IPS-20b (cell line): ENCODE results near the gene FKBP6.
"Not testable (repeated sequence)": the region's sequence is repeated elsewhere in the genome, so short reads cannot be mapped to it uniquely, and the experiment has no call there.

Source experiments
- H3K27ac ChIP-seq: one replicate; pipeline ENCODE4 v1.5.1; 2013; ENCODE audit warnings: low read length
- H3K27me3 ChIP-seq: 2 replicates; pipeline ENCODE4 v1.6.1; 2013; ENCODE audit warnings: mild to moderate bottlenecking, low read length, inconsistent platforms; ENCODE audit not compliant: insufficient read depth
- H3K36me3 ChIP-seq: 2 replicates; pipeline ENCODE4 v1.6.1; 2013; ENCODE audit warnings: low read depth, mild to moderate bottlenecking, inconsistent platforms, low read length, moderate library complexity; ENCODE audit not compliant: insufficient read depth
- H3K4me1 ChIP-seq: 2 replicates; pipeline ENCODE4 v1.6.1; 2013; ENCODE audit warnings: mild to moderate bottlenecking, control low read depth, inconsistent platforms, low read length, moderate library complexity; ENCODE audit not compliant: insufficient read depth
- H3K4me3 ChIP-seq: 2 replicates; pipeline ENCODE4 v1.5.1; 2013; ENCODE audit warnings: mild to moderate bottlenecking, low read length, inconsistent platforms
- H3K9ac ChIP-seq: 2 replicates; pipeline ENCODE4 v1.6.1; 2013; ENCODE audit warnings: low read depth, mild to moderate bottlenecking, inconsistent platforms, low read length, moderate library complexity
- H3K9me3 ChIP-seq: 2 replicates; pipeline ENCODE4 v1.6.1; 2013; ENCODE audit warnings: mild to moderate bottlenecking, low read depth, low read length, inconsistent platforms; ENCODE audit not compliant: insufficient read depth

Gene FKBP6

GRCh38 chr7:73311421-73311820 is 16.5 kb upstream of the FKBP6 start:
- H3K4me3 ChIP-seq, H3K36me3 ChIP-seq, H3K9me3 ChIP-seq, H3K4me1 ChIP-seq, H3K9ac ChIP-seq, H3K27ac ChIP-seq, H3K27me3 ChIP-seq: not testable (repeated sequence)

- Histone ChIP-seq H3K36me3 (no peaks in the 10 kb centered on the region), H3K9me3 (no peaks in the 10 kb centered on the region), H3K4me3 (no peak overlapping the region)
These were observed 15.0 kb upstream of the FKBP6 start for GRCh38 chr7:73312831-73313520.

GRCh38 chr7:73313521-73313906 is 14.4 kb upstream of the FKBP6 start:
- Histone ChIP-seq H3K9ac (no peak overlapping the region), H3K4me3 (no peak overlapping the region), H3K4me1 (no peaks in the 10 kb centered on the region), H3K36me3 (no peaks in the 10 kb centered on the region), H3K27ac (no peak overlapping the region), H3K27me3 (peaks cover 8% of the 10 kb centered on the region; the same call in 1 of the 2 replicates), H3K9me3 (no peaks in the 10 kb centered on the region)

More at GRCh38 chr7:73312831-73313520, 15.0 kb upstream of the FKBP6 start:
- Histone ChIP-seq H3K9ac (no peak overlapping the region), H3K4me1 (no peaks in the 10 kb centered on the region), H3K27me3 (peaks cover 8% of the 10 kb centered on the region; the same call in 1 of the 2 replicates), H3K27ac (no peak overlapping the region)

DNA sequence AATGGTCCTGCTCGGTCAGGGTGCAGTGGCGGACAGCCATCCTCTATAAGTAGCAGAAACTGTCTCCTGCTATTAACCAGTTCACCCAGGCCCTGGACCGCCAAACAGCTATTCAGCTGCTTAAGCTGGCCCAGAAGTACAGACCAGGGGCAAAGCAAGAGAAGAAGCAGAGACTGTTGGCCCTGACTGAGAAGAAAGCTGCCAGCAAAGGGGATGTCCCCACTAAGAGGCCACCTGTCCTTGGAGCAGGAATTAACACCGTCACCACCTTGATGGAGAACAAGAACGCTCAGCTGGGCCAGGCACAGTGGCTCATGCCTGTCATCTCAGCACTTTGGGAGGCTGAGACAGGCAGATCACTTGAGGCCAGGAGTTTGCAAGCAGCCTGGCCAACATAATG is 13.7 kb upstream of the FKBP6 start:
- peaks cover 6% of the 10 kb centered on the region; the same call in 1 of the 2 replicates for H3K27me3 ChIP-seq
- H3K4me3 ChIP-seq, result no peak overlapping the region
- no peaks in the 10 kb centered on the region for H3K4me1 ChIP-seq
- no peaks in the 10 kb centered on the region for H3K9me3 ChIP-seq
- H3K27ac ChIP-seq, result no peak overlapping the region
- H3K9ac ChIP-seq, result no peak overlapping the region
- H3K36me3 ChIP-seq, result no peaks in the 10 kb centered on the region

DNA sequence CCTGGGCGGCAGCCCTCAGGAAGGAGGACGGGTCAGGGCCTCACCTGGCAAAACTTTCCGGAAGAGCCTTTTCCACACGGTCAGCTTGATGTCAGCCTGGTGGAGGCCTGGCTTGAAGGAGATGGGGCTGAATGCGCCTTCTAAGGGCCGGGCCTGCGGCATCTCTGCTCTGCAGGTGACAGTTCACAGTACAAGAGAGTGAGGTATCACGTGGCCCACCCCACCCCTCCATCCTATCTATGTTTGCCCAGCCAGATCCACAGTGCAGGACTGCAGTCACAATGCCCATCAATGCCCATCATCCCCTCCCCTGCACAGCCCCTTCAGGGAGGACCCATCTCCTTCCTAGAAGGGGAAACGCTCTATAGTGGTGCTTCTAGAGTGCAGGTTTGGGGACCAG is 11.4 kb upstream of the FKBP6 start:
- Histone ChIP-seq H3K4me3 (no peak overlapping the region), H3K9me3 (no peaks in the 10 kb centered on the region), H3K27ac (no peak overlapping the region), H3K36me3 (no peaks in the 10 kb centered on the region), H3K9ac (no peak overlapping the region), H3K27me3 (no peaks in the 10 kb centered on the region), H3K4me1 (no peaks in the 10 kb centered on the region)

- not testable (repeated sequence) for H3K36me3 ChIP-seq, H3K4me1 ChIP-seq, H3K27me3 ChIP-seq, H3K9ac ChIP-seq, H3K27ac ChIP-seq, H3K9me3 ChIP-seq, H3K4me3 ChIP-seq
These were observed 9.2 kb upstream of the FKBP6 start for GRCh38 chr7:73318656-73319204.

GRCh38 chr7:73319541-73319940 is 8.4 kb upstream of the FKBP6 start:
- H3K4me1 ChIP-seq, H3K27me3 ChIP-seq, H3K27ac ChIP-seq, H3K9ac ChIP-seq, H3K36me3 ChIP-seq, H3K9me3 ChIP-seq, H3K4me3 ChIP-seq: not testable (repeated sequence)

DNA sequence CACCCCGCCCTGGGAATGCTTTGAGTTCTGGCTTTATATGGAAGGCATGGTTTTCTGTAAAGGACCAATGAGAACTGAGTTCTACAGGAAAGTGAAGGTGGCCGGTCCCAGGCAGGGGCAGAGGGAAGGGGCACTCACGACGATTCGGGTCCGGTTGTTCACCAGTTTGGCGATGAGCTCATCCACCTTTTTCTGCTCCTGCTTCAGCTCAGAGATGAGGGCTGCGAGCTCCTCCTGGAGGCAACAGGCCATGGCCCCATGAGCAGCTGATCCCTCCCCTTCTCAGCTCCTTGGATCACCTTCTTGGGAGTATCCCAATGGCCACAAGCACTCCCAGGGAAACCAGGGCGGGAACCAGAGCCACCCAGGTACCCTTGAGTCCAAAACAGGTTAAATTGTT is 8.0 kb upstream of the FKBP6 start:
- not testable (repeated sequence) for H3K27ac ChIP-seq, H3K27me3 ChIP-seq, H3K36me3 ChIP-seq, H3K9ac ChIP-seq, H3K9me3 ChIP-seq, H3K4me3 ChIP-seq, H3K4me1 ChIP-seq

- not testable (repeated sequence) for H3K9me3 ChIP-seq, H3K4me3 ChIP-seq, H3K36me3 ChIP-seq, H3K27ac ChIP-seq, H3K4me1 ChIP-seq, H3K27me3 ChIP-seq, H3K9ac ChIP-seq
These were observed 4.4 kb upstream of the FKBP6 start for GRCh38 chr7:73323434-73324080.

- peak overlapping the region; percentile 29; the same call in 1 of the 2 replicates for H3K4me3 ChIP-seq
- H3K9ac ChIP-seq, result not testable (repeated sequence)
These were observed 3.7 kb upstream of the FKBP6 start for GRCh38 chr7:73324081-73324845.

DNA sequence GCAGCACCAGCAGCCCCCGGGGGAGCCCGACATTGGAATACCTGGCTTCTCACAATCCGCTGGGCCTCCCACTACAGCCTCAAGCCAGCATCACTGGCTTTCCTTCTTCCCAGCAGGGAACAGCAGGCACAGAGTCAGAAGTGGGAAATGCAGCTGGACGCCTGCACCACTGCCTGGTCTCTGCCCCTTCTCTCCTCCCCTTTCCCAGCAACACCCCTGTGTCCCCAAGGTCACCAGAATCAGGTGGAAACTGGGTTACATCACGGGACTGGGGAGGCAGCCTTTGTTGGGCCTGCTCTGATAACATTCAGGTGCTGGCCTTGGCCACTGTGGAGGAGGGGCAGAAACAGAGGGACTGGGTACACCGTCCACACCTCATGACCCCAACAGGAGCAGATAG is 2.5 kb upstream of the FKBP6 start:
- H3K27me3 ChIP-seq, H3K27ac ChIP-seq: not testable (repeated sequence)

More at GRCh38 chr7:73324081-73324845, 3.7 kb upstream of the FKBP6 start:
- H3K9me3 ChIP-seq, H3K27me3 ChIP-seq, H3K27ac ChIP-seq, H3K4me1 ChIP-seq, H3K36me3 ChIP-seq: not testable (repeated sequence)

GRCh38 chr7:73327449-73327848 is 512 bp upstream of the FKBP6 start:
- not testable (repeated sequence) for H3K9me3 ChIP-seq, H3K4me1 ChIP-seq, H3K27ac ChIP-seq, H3K4me3 ChIP-seq, H3K27me3 ChIP-seq, H3K9ac ChIP-seq, H3K36me3 ChIP-seq

More for the DNA sequence above, 2.5 kb upstream of the FKBP6 start:
- not testable (repeated sequence) for H3K9ac ChIP-seq, H3K4me1 ChIP-seq, H3K9me3 ChIP-seq, H3K4me3 ChIP-seq, H3K36me3 ChIP-seq
